NCI-H146 (cell line): ENCODE measurements around the gene HRAS.

Source experiments
- DNase-seq: peaks from one replicate; lab custom pipeline; 2025; lab: John Stamatoyannopoulos, UW

HRAS gene

GRCh38 chr11:553083-553987, 18.0 kb upstream of the HRAS start:
- DNase-seq = no peak

GRCh38 chr11:551596-551995, 16.2 kb upstream of the HRAS start:
- DNase-seq = no peak

- DNase-seq = no peak
Observed at GRCh38 chr11:551131-551530, 15.8 kb upstream of the HRAS start.

- DNase-seq = no peak
Observed at GRCh38 chr11:550746-551085, 15.3 kb upstream of the HRAS start.

DNA sequence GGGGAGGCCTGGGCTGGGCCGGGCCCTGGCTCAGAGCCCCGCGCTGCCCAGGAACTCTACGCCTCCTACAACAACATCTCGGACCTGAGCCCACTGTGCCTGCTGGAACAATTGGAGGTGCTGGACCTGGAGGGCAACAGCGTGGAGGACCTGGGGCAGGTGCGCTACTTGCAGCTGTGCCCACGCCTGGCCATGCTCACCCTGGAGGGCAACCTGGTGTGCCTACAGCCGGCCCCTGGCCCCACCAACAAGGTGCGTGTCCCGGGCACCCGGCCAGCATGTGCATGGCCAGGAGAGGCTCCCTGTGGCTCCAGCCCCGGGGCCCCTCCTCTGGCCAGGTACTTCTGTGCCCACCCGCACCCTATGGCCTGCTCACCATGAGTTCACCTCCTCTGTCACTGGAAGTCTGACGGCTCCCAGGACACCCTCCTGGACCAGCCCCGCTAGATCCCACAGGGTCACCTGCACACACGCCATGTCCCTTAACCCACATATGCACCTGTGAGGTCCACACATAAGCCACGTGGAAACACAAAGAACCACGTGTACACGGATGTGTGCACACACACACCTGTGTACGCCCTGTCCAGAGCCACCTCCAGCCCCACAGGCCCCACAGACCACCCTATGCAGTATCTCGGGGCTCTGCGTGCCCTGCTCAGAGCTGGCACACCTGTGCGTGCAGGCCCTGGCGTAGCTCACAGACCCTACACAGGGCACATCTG, 14.8 kb upstream of the HRAS start:
- DNase-seq = no peak

DNA sequence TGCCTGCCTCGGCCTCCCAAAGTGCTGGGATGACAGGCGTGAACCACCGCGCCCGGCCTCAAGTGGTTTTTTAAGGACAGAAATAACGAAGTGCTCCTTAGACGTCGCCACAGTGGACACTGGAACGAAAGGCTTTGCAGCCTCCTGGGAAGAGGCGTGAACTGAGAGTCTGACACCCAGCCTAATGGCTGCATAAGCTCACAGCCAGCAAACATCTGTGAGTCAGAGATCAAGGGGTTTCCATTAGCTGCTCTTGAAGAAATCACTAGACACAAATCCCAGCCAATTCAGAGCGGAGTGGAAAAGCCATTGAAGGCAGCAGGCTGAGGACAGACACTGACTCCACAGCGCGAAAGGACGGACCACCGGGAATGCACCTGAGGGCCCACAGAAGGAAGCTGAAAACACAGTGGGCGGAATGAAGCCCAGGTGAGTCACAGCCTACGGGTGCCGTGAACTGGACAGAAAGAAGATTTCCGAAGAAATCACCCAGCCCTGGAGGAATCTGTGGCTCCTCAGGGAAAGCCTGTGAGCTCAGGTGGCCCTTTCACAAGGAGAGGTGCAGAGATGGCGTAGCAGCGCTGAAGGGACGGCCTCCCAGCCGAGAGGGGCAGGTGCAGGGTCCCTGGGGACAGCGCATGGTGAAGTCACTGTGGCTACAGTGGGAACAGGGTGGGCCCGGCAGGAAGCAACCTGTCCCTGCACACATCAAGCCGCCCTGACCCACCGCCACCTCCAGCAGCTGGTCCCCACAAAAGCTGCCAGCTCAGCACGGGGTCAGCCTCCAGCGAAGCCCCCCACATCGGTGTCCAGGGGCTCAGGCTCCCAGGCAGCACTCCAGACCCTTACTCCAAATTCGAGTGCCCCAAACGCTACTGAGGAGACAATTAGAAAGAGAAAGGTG, 13.6 kb upstream of the HRAS start:
- no peak for DNase-seq

DNA sequence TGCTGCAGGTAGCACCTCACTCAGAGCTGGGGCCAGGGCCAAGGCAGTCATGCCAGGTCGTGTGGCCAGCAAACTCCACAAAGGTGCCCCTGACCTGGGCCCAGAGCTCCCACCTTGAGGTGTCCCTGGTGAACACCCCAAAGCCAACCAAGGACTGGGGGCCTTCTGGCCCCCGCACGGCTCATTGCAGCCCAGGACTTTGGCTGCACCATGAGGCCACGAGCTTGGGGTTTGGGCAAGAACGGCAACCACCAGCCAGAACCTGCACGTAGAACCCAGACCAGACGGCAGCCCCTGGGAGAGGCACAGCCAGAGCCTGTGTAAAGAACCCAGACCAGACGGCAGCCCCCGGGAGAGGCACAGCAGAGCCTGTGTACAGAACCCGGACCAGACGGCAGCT, 9.8 kb upstream of the HRAS start:
- DNase-seq = no peak

DNA sequence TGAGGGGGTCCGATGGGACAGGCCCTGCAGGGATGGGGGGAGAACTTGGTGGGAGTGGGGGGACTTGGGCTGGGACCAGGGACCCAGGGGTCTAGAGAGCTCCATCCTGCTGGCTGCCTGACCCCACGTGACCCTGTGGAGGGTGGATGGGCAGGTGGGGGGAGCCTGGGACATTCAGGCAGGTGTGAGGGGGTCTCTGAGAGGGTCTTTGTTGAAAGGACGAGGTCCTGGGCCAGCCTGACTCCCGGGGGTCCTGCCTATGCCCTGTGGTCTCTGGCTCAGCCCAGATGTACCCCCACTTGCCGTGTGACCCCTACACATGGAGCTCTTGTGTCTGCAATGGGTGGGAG, 9.4 kb upstream of the HRAS start:
- DNase-seq = no peak

GRCh38 chr11:541433-541885, 6.1 kb upstream of the HRAS start:
- no peak for DNase-seq

GRCh38 chr11:540583-541432, 5.4 kb upstream of the HRAS start:
- DNase-seq = no peak

DNA sequence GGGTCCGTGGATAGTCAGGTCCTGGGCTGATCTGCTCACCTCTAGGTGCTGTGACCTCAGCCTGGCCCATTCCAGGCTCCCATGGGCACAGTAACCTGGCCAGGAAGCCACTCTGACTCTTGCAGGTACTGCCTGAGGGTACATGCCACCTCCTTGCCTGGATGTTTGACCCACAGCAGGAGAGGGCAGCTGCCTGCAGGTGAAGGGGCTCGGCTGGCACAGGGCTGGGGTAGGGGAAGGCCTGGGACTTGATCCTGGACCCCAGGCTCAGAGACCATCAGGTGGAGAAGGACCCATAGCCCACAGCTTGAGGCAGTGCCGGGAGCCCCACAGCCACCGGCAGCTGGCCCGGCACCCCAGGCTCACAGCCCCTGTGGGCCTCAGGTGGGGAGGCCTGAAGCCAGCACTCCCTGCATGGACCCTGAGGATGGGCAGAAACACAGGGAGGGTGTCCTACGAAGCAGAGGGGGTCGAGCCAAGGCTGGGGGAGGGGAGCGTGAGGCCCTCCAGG, 4.7 kb upstream of the HRAS start:
- DNase-seq = no peak

DNA sequence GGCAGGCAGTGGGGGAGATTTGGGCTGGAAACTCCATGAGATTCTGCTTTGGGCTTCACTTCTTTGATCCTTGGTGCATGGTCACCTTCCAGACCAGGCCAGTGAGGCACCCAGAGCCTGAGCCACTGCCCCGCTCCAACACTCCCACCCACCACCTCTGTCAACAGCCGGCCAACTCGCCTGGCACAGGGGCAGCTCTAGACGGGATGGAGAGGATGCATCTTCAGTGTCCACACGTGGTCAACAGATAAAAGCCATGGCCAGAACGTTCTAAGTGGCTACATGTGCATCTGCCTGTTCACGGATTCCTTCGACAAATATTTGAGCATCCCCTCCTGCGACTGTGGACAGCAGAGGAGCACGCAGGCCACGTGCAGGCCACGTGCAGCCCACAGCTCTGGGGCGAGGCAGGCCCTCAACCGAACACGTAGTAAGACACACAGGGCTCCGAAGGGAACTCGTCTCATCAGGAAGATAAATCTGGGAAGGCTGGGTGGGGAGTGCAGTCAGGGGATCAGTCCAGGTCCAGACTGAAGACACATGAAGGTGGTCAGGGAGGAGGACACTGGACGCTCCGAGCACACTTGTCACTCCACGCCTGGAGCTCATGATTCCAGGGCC, 3.2 kb upstream of the HRAS start:
- no peak for DNase-seq

DNA sequence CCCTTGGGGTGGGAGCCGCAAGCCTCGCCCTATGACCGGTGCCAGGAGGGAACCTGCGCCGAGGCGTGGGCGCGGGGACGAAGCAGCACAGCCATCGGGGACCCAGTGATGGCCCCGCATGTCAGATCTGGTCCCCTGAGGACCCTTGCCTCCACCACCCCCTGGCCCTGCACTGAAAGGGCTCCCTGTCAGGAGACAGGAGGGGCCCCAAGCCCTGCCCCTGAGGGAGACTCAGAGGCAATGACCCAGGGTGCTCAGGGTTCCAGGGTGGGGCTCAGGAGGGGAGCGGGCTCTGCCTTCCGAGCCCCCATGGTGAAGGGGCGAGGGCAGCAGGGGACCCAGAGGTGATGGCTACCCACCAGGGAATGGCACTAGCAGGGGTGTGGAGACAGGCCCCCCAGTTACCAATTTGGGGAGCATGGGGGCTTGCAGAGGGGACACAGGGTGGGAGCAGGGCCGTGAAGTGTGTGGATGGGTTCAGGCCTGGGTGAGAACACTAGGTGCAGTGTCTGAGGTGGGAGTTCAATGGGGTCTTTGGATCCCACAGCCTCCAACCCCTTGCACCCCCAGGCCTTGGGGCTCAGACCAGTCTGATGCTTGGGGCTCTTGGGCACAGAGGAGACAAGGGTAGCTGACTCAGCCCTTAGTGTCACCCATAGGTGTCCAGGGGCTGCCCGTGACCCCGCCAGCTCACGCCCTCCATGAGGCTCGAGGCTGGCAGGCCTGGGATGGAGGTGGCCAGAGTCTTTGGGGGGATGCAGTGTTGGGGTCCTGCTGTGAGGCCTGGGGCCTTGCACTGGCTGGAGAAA, 2.5 kb upstream of the HRAS start:
- no peak for DNase-seq

DNA sequence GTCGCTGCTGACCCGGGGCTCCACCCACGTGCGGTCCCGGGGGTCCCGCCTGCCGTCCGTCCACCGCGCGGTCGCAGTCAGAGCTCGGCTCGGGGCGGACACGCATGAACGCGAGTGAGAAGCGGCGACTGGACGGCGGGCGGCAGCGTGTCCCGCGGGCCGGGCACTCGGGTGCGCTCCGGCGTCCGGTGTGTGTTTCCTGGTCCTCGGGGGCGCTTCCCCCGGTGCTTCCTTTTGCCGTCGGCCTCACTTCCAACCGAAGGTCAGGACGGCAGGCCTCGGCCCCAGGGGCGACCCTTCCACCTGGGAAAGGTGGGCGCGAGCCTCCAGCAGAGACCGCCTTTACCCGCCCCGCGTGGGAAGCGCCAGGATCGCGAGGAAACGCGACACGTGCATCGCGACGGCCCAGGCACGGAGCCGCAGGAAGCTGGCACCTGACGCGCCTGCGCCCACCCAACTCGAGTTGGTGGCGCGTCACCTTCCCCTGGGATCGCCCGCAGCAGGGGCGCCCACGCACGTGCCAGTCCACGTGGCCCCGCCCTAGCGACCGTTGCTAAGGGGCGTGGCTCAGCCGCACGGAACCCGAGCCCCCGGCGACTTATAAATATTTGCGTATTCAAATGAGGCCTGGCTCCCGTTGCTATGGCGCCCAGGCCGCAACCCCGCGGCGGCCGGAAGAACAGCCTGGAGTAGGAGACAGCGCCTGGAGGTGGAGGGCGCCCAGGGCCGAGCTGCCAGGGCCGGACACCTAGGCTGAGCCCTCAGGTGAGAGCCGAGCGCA, 1.7 kb upstream of the HRAS start, which contains the start of gene LRRC56:
TSS of gene LRRC56 (plus strand) at position 687 of the 781 bp plus-strand sequence. CDS start 3,158 bp downstream, outside the sequence.
- DNase-seq = peak; percentile 91

DNA sequence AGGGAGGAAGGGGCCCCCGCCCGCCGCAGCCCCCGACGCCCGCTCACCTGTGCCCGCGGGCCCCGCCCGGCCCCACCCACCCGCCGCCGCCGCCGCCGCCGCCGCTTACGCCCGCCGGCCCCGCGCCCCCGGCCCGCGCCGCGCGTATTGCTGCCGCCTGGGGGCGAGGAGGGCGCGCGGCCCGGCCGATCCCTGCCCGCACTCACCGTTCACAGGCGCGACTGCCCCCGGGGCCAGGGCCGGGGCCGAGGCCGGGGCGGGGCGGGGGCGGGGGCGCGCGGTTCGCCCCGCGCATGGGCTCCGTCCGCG, 212 bp downstream of the HRAS start:
- no peak for DNase-seq

GRCh38 chr11:534396-535209, 773 bp downstream of the HRAS start:
- DNase-seq = peak; percentile 48

DNA sequence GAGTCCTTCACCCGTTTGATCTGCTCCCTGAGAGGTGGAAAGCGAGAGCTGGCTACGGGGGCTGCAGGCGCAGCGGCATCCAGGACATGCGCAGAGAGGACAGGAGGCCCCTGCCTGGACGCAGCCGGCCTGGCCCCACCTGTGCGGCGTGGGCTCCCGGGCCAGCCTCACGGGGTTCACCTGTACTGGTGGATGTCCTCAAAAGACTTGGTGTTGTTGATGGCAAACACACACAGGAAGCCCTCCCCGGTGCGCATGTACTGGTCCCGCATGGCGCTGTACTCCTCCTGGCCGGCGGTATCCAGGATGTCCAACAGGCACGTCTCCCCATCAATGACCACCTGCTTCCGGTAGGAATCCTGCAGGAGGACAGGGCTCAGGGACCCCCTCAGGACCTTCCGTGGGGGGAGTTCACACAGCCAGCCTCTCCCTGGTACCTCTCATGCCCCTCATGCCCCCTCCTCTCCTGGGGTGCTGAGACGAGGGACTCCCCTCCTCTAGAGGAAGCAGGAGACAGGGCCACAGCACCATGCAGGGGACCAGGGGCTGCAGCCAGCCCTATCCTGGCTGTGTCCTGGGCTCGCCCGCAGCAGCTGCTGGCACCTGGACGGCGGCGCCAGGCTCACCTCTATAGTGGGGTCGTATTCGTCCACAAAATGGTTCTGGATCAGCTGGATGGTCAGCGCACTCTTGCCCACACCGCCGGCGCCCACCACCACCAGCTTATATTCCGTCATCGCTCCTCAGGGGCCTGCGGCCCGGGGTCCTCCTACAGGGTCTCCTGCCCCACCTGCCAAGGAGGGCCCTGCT, 1.6 kb downstream of the HRAS start:
- no peak for DNase-seq
